ENCODE data around the gene CTRL. TPM values are rescaled to one million over a fixed set of nuclear protein-coding genes. Genes with fewer than 3 reads are reported as not detected.

CTRL gene
- total RNA-seq, 1 donor from 2014 or later: 0.71 TPM

DNA sequence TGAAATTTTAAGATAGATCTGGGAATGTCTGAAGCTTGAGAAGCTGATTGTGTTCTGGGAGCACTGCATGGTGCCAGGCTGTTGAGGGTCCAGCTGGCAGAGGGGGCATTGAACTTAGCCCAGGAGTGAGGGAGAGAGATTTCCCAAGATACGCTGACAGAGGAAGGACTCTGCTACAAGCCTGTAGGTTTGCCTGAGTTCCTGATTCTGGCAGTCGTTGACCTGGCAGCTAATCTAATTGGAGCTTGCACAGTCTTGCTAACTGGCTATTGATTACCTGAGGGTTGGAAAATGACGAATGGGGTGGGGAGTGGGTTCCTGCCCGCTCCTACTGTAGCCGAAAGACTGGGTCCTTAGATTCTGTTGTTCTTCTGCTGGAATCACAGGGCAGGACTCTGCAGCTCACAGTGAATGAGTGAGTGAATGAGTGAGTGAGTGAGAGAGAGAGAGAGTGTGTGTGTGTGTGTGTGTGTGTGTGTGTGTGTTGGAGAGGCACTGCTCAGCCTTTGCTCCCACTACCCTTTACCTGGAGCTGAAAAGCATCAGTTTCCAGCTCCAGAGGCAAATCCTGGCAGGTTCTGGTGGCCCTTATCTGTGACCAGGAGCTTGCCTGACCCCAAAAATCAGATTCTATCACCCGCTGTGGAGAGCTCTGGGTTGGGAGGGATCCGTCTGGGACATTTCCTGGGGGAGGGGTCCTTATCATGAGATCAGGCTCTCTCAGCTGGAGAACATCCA lies 16.7 kb downstream of the CTRL start:
- intact Hi-C loops (cut with micrococcal nuclease): no loop called here
- H3K9me3 ChIP-seq (replicated peaks): no peaks in the 10 kb centered on the region
- DNase-seq: no peak
- no peaks in the 10 kb centered on the region for H3K27me3 ChIP-seq (ENCODE audit: low read depth)
- no peak overlapping the region for H3K27ac ChIP-seq (replicated peaks)
- TF ChIP-seq, protein P1, sequence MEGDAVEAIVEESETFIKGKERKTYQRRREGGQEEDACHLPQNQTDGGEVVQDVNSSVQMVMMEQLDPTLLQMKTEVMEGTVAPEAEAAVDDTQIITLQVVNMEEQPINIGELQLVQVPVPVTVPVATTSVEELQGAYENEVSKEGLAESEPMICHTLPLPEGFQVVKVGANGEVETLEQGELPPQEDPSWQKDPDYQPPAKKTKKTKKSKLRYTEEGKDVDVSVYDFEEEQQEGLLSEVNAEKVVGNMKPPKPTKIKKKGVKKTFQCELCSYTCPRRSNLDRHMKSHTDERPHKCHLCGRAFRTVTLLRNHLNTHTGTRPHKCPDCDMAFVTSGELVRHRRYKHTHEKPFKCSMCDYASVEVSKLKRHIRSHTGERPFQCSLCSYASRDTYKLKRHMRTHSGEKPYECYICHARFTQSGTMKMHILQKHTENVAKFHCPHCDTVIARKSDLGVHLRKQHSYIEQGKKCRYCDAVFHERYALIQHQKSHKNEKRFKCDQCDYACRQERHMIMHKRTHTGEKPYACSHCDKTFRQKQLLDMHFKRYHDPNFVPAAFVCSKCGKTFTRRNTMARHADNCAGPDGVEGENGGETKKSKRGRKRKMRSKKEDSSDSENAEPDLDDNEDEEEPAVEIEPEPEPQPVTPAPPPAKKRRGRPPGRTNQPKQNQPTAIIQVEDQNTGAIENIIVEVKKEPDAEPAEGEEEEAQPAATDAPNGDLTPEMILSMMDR (IDR thresholded peaks at IDR 0.05; ENCODE audit: borderline replicate concordance): no peak
- H3K4me1 ChIP-seq: peaks cover 65% of the 10 kb centered on the region
- no peak overlapping the region for H3K4me3 ChIP-seq
- peaks cover 24% of the 10 kb centered on the region for H3K36me3 ChIP-seq

DNA sequence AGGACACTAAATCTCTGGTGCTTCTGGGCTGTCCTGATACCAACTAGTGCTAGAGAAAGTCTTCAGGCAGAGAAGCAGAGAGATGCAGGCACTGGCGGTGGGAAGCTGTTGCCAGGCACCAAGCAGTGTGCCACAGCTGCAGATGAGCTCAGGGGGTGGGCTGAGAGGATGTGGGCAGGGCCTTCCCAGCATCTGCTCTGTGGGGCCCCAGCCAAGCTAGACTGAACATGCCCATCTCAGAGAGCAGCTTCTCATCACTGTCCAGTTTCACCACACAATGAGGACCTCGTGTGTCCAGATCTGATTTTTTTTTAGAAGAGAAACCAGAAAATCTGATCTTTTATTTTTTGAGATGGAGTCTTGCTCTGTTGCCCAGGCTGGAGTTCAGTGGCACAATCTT lies 21.5 kb downstream of the CTRL start:
- Histone ChIP-seq H3K27me3 (ENCODE audit: low read depth) (no peaks in the 10 kb centered on the region), H3K9me3 (replicated peaks) (no peaks in the 10 kb centered on the region), H3K36me3 (peaks cover 31% of the 10 kb centered on the region), H3K4me1 (peaks cover 17% of the 10 kb centered on the region), H3K4me3 (no peak overlapping the region), H3K27ac (replicated peaks) (no peak overlapping the region)
- DNase-seq: no peak
- TF ChIP-seq, protein P1 (IDR thresholded peaks at IDR 0.05; ENCODE audit: borderline replicate concordance): no peak
- intact Hi-C loops (cut with micrococcal nuclease): no loop called here

DNA sequence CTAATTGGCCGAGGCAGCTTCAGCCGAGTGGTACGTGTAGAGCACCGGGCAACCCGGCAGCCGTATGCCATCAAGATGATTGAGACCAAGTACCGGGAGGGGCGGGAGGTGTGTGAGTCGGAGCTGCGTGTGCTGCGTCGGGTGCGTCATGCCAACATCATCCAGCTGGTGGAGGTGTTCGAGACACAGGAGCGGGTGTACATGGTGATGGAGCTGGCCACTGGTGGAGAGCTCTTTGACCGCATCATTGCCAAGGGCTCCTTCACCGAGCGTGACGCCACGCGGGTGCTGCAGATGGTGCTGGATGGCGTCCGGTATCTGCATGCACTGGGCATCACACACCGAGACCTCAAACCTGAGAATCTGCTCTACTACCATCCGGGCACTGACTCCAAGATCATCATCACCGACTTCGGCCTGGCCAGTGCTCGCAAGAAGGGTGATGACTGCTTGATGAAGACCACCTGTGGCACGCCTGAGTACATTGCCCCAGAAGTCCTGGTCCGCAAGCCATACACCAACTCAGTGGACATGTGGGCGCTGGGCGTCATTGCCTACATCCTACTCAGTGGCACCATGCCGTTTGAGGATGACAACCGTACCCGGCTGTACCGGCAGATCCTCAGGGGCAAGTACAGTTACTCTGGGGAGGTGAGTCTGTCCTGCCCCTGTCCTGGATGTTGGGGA lies 22.5 kb downstream of the CTRL start:
- H3K9me3 ChIP-seq (replicated peaks): no peaks in the 10 kb centered on the region
- no peak for DNase-seq
- no peak overlapping the region for H3K27ac ChIP-seq (replicated peaks)
- H3K4me1 ChIP-seq: peaks cover 11% of the 10 kb centered on the region
- no peaks in the 10 kb centered on the region for H3K27me3 ChIP-seq (ENCODE audit: low read depth)
- H3K36me3 ChIP-seq: peaks cover 31% of the 10 kb centered on the region
- intact Hi-C loops (cut with micrococcal nuclease): no loop called here
- no peak overlapping the region for H3K4me3 ChIP-seq
- TF ChIP-seq, protein P1 (IDR thresholded peaks at IDR 0.05; ENCODE audit: borderline replicate concordance): no peak

DNA sequence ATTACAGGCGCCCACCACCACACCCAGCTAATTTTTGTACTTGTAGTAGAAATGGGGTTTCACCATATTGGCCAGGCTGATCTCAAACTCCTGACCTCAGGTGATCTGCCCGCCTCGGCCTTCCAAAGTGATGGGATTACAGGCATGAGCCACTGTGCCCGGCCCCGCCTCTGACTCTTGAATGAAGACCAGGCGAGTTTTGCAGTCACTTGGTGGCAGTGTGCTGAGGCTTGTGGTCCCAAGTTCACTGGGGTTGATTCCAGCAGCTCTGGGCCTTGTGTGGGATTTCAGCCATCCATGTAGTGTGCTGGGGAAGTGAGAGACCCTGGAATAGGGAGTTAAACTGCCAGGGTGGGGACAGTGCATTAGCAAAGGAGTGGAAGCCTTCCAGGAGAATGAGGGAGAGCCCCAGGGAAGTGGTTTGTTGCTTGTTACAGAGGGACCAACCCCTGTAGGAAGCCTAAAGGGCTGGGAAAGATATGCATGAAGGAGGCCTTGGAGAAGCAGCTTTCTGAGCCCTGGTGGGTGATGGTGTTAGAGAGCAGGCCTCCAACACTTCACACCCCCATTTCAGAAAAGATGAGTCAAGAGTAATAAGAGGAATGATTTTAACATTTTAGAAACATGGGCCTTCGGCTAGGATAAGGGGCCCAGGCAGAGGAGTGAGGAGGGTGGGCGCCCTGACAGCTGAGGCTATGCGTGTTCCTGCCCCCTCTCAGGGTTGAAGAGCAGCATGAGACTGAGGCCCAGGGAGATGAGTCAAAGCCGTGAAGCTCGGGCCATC lies 24.1 kb downstream of the CTRL start:
- no peak overlapping the region for H3K4me3 ChIP-seq
- TF ChIP-seq, protein P1 (IDR thresholded peaks at IDR 0.05; ENCODE audit: borderline replicate concordance): no peak
- intact Hi-C loops (cut with micrococcal nuclease): no loop called here
- no peak overlapping the region for H3K27ac ChIP-seq (replicated peaks)
- no peaks in the 10 kb centered on the region for H3K27me3 ChIP-seq (ENCODE audit: low read depth)
- H3K36me3 ChIP-seq: peaks cover 35% of the 10 kb centered on the region
- no peak for DNase-seq
- no peaks in the 10 kb centered on the region for H3K9me3 ChIP-seq (replicated peaks)
- peaks cover 16% of the 10 kb centered on the region for H3K4me1 ChIP-seq

DNA sequence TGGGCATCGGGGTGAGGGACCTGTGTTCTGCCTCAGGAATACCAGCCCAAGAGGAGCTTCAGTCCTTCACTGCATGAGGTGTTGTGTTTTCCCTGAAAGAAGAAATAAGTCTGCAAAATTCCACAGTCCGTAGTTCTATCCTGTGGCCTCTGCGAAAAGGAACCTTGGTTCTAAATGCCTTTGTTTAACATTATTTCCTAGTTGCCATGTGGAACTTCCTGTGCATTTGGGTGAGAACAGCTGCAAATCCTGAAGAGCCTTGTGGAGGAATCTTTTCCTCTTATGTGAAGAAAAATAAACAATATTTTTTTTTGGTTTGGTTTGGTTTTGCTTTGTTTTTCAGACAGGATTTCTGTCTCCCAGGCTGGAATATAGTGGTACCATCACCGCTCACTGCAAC lies 28.8 kb downstream of the CTRL start:
- no peaks in the 10 kb centered on the region for H3K9me3 ChIP-seq (replicated peaks)
- H3K36me3 ChIP-seq: peaks cover 4% of the 10 kb centered on the region
- DNase-seq: no peak
- H3K4me3 ChIP-seq: no peak overlapping the region
- H3K27ac ChIP-seq (replicated peaks): no peak overlapping the region
- H3K27me3 ChIP-seq (ENCODE audit: low read depth): no peaks in the 10 kb centered on the region
- peaks cover 27% of the 10 kb centered on the region for H3K4me1 ChIP-seq
- TF ChIP-seq, protein P1 (IDR thresholded peaks at IDR 0.05; ENCODE audit: borderline replicate concordance): no peak
- intact Hi-C loops (cut with micrococcal nuclease): no loop called here
